VCaP (cell line): Measurements from ENCODE around the gene LGI2.

Experiments used
- H3K27ac ChIP-seq: fragments of 450-650 bp; 2 replicates; pipeline ENCODE4 v1.5.1; 2017
- CTCF ChIP-seq: fragments of 450-650 bp; conservative IDR thresholded peaks from 2 replicates; pipeline ENCODE4 v1.5.1; 2017; ENCODE audit warnings: mild to moderate bottlenecking, moderate library complexity

LGI2 gene

GRCh38 chr4:25043548-25043947 lies 12.8 kb upstream of the LGI2 start:
- no peak for TF ChIP-seq CTCF
- no peak overlapping the region for H3K27ac ChIP-seq

- H3K27ac ChIP-seq, result no peak overlapping the region
- no peak for TF ChIP-seq CTCF
Observed at GRCh38 chr4:25033526-25033925, 2.8 kb upstream of the LGI2 start.

GRCh38 chr4:25032126-25032525 lies 1.4 kb upstream of the LGI2 start:
- no peak overlapping the region for H3K27ac ChIP-seq
- no peak; the same call in 1 of the 2 replicates for TF ChIP-seq CTCF

- TF ChIP-seq CTCF, result no peak
- peak overlapping the region; percentile 50; the same call in 1 of the 2 replicates for H3K27ac ChIP-seq
Observed at GRCh38 chr4:25031077-25031621, 403 bp upstream of the LGI2 start.

- no peak for TF ChIP-seq CTCF
Observed at GRCh38 chr4:25029479-25030276, 1.1 kb downstream of the LGI2 start.

GRCh38 chr4:25028851-25029250 lies 1.9 kb downstream of the LGI2 start:
- no peak for TF ChIP-seq CTCF
- H3K27ac ChIP-seq, result no peak overlapping the region

More at GRCh38 chr4:25029479-25030276, 1.1 kb downstream of the LGI2 start:
- peak overlapping the region; percentile 50; the same call in 1 of the 2 replicates for H3K27ac ChIP-seq

- no peak overlapping the region for H3K27ac ChIP-seq
- no peak for TF ChIP-seq CTCF
Observed at GRCh38 chr4:25022766-25023165, 8.0 kb downstream of the LGI2 start.
